K562 (cell line): ENCODE data around the gene SPATA2L. TPM values are rescaled to one million over a fixed set of nuclear protein-coding genes. Genes with fewer than 3 reads are reported as not detected.

ENCODE experiments used
- CBX2 ChIP-seq: fragments of 200-600 bp; sonication (generic); IDR thresholded peaks from one replicate; pipeline ENCODE4 v1.6.1; 2012; ENCODE audit warnings: mild to moderate bottlenecking, low read length, inconsistent platforms; ENCODE audit not compliant: insufficient read depth, poor library complexity, severe bottlenecking
- CHCHD3 ChIP-seq: fragments of 250-450 bp; sonication (Bioruptor Pico); IDR thresholded peaks from 2 replicates; pipeline ENCODE4 v2.1.2; 2022; ENCODE audit warnings: mild to moderate bottlenecking
- DMBX1 ChIP-seq: fragments of 250-450 bp; sonication (Bioruptor Pico); IDR thresholded peaks from 2 replicates; pipeline ENCODE4 v1.8.0; 2022; ENCODE audit warnings: inconsistent platforms, mild to moderate bottlenecking, moderate library complexity, borderline replicate concordance
- ETS2 ChIP-seq: IDR thresholded peaks from 2 replicates; pipeline ENCODE4 v1.6.1; 2016; ENCODE audit warnings: borderline replicate concordance, missing genetic modification characterization, mild to moderate bottlenecking, moderate library complexity, missing compliant biosample characterization; ENCODE audit not compliant: poor library complexity, severe bottlenecking
- EWSR1 ChIP-seq: fragments of 450-650 bp; IDR thresholded peaks from 2 replicates; pipeline ENCODE4 v1.6.1; 2018; ENCODE audit warnings: borderline replicate concordance, mild to moderate bottlenecking, low read depth, moderate library complexity; ENCODE audit not compliant: partially characterized antibody
- GABPB2 ChIP-seq: fragments of 250-450 bp; sonication (Bioruptor Pico); conservative IDR thresholded peaks from 2 replicates; pipeline ENCODE4 v1.5.1; 2021; ENCODE audit warnings: mild to moderate bottlenecking
- KAT2B ChIP-seq: IDR thresholded peaks from one replicate; pipeline ENCODE4 v1.6.1; 2012; ENCODE audit warnings: low read depth, mild to moderate bottlenecking, control low read depth, inconsistent platforms, low read length, moderate library complexity
- MAFF ChIP-seq: IDR thresholded peaks from 2 replicates; pipeline ENCODE4 v1.6.1; 2012; ENCODE audit warnings: low read length, improper control_type of control experiment
- NFRKB ChIP-seq: fragments of 450-650 bp; IDR thresholded peaks from 2 replicates; pipeline ENCODE4 v1.6.1; 2016; ENCODE audit warnings: low read depth
- NR2F6 ChIP-seq: fragments of 450-650 bp; formaldehyde crosslinking; IDR thresholded peaks from 2 replicates; pipeline ENCODE4 v1.4.0; 2020; ENCODE audit warnings: mild to moderate bottlenecking
- NR4A1 ChIP-seq, 2 experiments: fragments of 250-450 bp in 1 of 2; fragments of 450-650 bp in 1 of 2; sonication (Bioruptor Pico) in 1 of 2; IDR thresholded peaks; 2 replicates each; pipeline versions ENCODE4 v1.4.0 to v1.6.1; 2016 to 2020; ENCODE audit warnings: mild to moderate bottlenecking in 2 of 2, missing compliant biosample characterization in 1 of 2, missing genetic modification characterization in 1 of 2, moderate library complexity in 1 of 2
- PHB2 ChIP-seq: fragments of 450-650 bp; IDR thresholded peaks from 2 replicates; pipeline ENCODE4 v1.6.1; 2017; ENCODE audit warnings: low read depth
- PTRF ChIP-seq: fragments of 450-650 bp; IDR thresholded peaks from 2 replicates; pipeline ENCODE4 v1.6.1; 2016; ENCODE audit warnings: mild to moderate bottlenecking, missing genetic modification characterization, missing compliant biosample characterization
- RBM25 ChIP-seq: fragments of 200-400 bp; formaldehyde crosslinking; IDR thresholded peaks from 2 replicates; pipeline ENCODE4 v1.6.1; 2018; ENCODE audit warnings: low read length, low read depth, moderate library complexity; ENCODE audit not compliant: severe bottlenecking
- SMAD1 ChIP-seq: fragments of 150-350 bp; IDR thresholded peaks from 2 replicates; pipeline ENCODE4 v1.6.1; 2014; ENCODE audit warnings: low read length, low read depth; ENCODE audit not compliant: partially characterized antibody
- SP1 ChIP-seq: sonication (generic); formaldehyde crosslinking; IDR thresholded peaks from 2 replicates; pipeline ENCODE4 v1.8.1; 2022; ENCODE audit warnings: mild to moderate bottlenecking, missing genetic modification reagents
- ZNF165 ChIP-seq: fragments of 250-450 bp; sonication (Bioruptor Pico); IDR thresholded peaks from 2 replicates; pipeline ENCODE4 v1.4.0; 2020; ENCODE audit warnings: borderline replicate concordance
- ZNF174 ChIP-seq: fragments of 250-450 bp; sonication (Bioruptor Pico); IDR thresholded peaks from 2 replicates; pipeline ENCODE4 v1.4.0; 2020; ENCODE audit warnings: mild to moderate bottlenecking
- ZNF507 ChIP-seq: conservative IDR thresholded peaks from 2 replicates; pipeline ENCODE4 v1.6.1; 2017; ENCODE audit warnings: missing genetic modification characterization, missing compliant biosample characterization
- polyA plus RNA-seq, 8 experiments: library from polyadenylated mRNA; depleted of rRNA in 4 of 8; stranded (reverse) in 5 of 8; unstranded in 3 of 8; fragments of >200 nt; fragmentation: Nextera tagmentation in 2 of 8; fragmentation: Illumina TruSeq in 1 of 8; extraction: Ambion mirVana in 2 of 8; extraction: Trizol in 1 of 8; gene quantifications; 2 replicates each; pipeline versions ENCODE4 v1.2.1 to v1.2.3, GENCODE V29; 2011 to 2014; ENCODE audit warnings: inconsistent platforms in 1 of 8, missing spikeins in 1 of 8
- total RNA-seq, 7 experiments: library from RNA; depleted of rRNA in 6 of 7; stranded (reverse); fragments of >200 nt in 6 of 7; fragmentation: Illumina TruSeq in 2 of 7; extraction: Trizol in 2 of 7; gene quantifications; 2 replicates each; pipeline versions ENCODE4 v1.2.1 to v1.2.3, GENCODE V29; 2011 to 2021; ENCODE audit warnings: low replicate concordance in 1 of 7
- TF ChIP-seq, protein P1 (sequence below): fragments of 250-450 bp; sonication (Bioruptor Pico); IDR thresholded peaks from 2 replicates; pipeline ENCODE4 v1.5.0; 2020; ENCODE audit warnings: mild to moderate bottlenecking
- TF ChIP-seq, protein P2 (sequence below): fragments of 250-450 bp; sonication (Bioruptor Pico); IDR thresholded peaks from 2 replicates; pipeline ENCODE4 v1.6.1; 2021; ENCODE audit warnings: mild to moderate bottlenecking
- TF ChIP-seq, protein P3 (sequence below): fragments of 450-650 bp; IDR thresholded peaks from 2 replicates; pipeline ENCODE4 v1.6.1; 2016; ENCODE audit warnings: antibody characterized with exemption
- TF ChIP-seq, protein P4 (sequence below): fragments of 450-650 bp; formaldehyde crosslinking; IDR thresholded peaks from 2 replicates; pipeline ENCODE4 v1.4.0; 2020; ENCODE audit warnings: mild to moderate bottlenecking, moderate library complexity

Gene SPATA2L
- total and polyA plus RNA-seq, 9 of the 15 experiments (the other 6 are each of a cell fraction or from before 2014, with no cell fraction given) = 0.13 to 19.2 (median 4.8) TPM; not detected in 1

DNA sequence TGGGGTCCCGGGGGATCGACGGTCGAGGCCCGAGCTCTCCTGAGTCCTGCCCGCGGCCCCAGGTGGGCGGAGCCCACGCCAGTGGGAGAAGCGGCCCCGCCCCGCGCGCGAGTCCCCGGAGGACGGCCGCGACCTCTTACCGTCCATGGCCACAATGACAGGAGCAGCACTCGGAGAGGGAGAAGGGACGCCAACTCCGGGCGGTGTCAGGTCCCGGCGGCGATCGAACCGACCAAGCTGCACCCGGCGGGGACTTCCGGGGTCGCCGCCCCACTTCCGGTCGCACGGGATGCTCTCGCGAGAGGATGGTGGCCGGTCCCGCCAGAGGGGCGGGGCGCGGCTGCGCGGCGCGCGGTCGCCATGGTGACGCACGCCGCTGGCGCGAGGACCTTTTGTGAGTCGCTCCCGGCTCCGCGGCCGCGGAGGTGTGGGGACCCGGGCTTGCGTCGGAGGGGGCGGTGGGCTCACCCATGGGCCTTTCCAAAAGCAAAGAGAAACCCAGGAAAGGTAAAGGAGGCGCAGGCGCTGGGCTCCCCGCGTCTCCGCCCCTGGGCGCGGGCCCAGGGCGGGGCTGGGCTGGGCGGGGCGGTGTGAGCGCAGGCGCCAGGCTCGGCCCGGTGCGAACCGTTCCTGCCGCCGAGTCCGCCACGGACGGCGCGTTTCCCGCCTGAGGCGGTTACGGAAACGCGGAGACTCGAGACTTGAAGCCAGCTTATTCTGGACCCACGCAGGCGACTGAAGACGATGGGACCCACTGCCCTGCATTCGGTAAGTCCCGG is 43.9 kb downstream of the SPATA2L start, which contains the start of the genes CHMP1A and SPATA33 (continued):
- no peak for TF ChIP-seq ETS2
- TF ChIP-seq MAFF = no peak; the same call in 1 of the 2 replicates
- TF ChIP-seq CHCHD3 (CRISPR knock-in tag) = no peak
- TF ChIP-seq KAT2B = no peak
- no peak for TF ChIP-seq NR2F6 (CRISPR knock-in tag)
- TF ChIP-seq ZNF165 (CRISPR knock-in tag) = no peak
- no peak for TF ChIP-seq NFRKB
- TF ChIP-seq EWSR1 = no peak
- no peak for TF ChIP-seq DMBX1 (CRISPR knock-in tag)
- TF ChIP-seq, protein P1, sequence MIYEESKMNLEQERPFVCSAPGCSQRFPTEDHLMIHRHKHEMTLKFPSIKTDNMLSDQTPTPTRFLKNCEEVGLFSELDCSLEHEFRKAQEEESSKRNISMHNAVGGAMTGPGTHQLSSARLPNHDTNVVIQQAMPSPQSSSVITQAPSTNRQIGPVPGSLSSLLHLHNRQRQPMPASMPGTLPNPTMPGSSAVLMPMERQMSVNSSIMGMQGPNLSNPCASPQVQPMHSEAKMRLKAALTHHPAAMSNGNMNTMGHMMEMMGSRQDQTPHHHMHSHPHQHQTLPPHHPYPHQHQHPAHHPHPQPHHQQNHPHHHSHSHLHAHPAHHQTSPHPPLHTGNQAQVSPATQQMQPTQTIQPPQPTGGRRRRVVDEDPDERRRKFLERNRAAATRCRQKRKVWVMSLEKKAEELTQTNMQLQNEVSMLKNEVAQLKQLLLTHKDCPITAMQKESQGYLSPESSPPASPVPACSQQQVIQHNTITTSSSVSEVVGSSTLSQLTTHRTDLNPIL (CRISPR knock-in tag) = no peak
- TF ChIP-seq, protein P2, sequence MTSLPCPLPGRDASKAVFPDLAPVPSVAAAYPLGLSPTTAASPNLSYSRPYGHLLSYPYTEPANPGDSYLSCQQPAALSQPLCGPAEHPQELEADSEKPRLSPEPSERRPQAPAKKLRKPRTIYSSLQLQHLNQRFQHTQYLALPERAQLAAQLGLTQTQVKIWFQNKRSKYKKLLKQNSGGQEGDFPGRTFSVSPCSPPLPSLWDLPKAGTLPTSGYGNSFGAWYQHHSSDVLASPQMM (CRISPR knock-in tag) = no peak
- TF ChIP-seq ZNF507 (tag) = no peak
- peak; percentile 98 for TF ChIP-seq RBM25
- peak; percentile 83; the same call in 1 of the 2 replicates for TF ChIP-seq SP1 (CRISPR knock-in tag)
- TF ChIP-seq SMAD1 = no peak
- TF ChIP-seq ZNF174 = no peak
- no peak for TF ChIP-seq CBX2
- no peak for TF ChIP-seq NR4A1 (CRISPR knock-in tag; IDR thresholded peaks at IDR 0.05)
- TF ChIP-seq NR4A1 (tag; IDR thresholded peaks at IDR 0.05) = no peak
- no peak for TF ChIP-seq GABPB2 (CRISPR knock-in tag)
- TF ChIP-seq PTRF (tag) = no peak
- TF ChIP-seq PHB2 = no peak
- TF ChIP-seq, protein P3, sequence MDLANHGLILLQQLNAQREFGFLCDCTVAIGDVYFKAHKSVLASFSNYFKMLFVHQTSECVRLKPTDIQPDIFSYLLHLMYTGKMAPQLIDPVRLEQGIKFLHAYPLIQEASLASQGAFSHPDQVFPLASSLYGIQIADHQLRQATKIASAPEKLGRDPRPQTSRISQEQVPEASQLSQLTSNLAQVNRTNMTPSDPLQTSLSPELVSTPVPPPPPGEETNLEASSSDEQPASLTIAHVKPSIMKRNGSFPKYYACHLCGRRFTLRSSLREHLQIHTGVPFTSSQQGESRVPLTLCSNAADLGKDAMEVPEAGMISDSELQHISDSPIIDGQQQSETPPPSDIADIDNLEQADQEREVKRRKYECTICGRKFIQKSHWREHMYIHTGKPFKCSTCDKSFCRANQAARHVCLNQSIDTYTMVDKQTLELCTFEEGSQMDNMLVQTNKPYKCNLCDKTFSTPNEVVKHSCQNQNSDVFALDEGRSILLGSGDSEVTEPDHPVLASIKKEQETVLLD = no peak
- TF ChIP-seq, protein P4, sequence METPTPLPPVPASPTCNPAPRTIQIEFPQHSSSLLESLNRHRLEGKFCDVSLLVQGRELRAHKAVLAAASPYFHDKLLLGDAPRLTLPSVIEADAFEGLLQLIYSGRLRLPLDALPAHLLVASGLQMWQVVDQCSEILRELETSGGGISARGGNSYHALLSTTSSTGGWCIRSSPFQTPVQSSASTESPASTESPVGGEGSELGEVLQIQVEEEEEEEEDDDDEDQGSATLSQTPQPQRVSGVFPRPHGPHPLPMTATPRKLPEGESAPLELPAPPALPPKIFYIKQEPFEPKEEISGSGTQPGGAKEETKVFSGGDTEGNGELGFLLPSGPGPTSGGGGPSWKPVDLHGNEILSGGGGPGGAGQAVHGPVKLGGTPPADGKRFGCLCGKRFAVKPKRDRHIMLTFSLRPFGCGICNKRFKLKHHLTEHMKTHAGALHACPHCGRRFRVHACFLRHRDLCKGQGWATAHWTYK (CRISPR knock-in tag) = peak; percentile 43; the same call in 1 of the 2 replicates
